Effector CD4-positive, alpha-beta T cell (primary cell): ENCODE results near the gene SDK2.

Source experiments
- DNase-seq: peaks from one replicate; pipeline ENCODE4 v3.0.0-alpha.2; 2020

The SDK2 gene

DNA sequence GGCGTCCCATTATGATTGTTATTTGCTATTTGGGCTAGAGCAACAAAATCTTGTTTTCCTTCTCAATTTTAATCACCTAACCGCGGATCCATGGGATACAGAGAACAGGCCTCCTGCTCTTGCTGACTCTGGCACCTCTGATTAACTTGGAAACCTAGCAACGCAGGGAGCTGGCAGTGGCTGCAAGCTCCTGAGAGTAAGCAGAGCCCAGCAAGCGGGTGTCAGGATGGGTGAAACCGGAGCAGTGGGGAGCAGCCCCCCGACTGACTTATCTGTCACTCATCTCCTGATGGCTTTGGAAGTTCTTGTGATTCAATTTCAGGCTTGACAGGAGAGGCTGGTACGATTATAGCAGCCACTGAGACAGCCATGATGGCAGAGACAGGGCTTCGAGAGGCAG is 286.9 kb downstream of the SDK2 start:
- no peak for DNase-seq

DNA sequence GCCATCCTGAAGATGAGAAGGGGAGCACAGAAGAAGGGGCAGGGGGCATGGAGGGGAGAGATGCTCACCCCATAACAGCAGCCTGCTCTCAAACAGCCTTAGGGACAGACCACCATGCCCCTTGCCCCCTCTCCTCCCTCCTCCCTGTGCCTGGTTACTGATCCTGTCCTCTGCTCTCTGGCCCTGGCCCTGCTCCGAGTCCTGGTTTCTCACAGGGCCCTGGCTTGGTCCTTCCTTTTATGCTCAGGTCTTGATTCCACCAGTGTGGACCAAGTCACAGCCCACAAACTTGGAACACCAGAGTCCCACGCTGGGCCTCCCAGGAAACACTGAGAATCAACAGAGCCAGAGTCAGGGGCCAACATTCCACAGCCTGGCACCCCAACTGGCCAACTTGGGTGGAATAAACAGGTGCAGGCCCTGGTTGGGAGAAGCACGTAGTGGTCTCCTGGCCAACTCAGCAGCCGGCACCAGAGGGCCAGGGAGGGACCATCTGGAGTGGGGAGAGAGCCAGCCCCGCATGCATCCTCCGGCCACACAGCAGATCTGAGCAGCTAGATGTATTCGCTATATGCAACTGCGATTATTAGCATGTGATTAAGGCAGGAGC is 287.6 kb downstream of the SDK2 start:
- no peak for DNase-seq

DNA sequence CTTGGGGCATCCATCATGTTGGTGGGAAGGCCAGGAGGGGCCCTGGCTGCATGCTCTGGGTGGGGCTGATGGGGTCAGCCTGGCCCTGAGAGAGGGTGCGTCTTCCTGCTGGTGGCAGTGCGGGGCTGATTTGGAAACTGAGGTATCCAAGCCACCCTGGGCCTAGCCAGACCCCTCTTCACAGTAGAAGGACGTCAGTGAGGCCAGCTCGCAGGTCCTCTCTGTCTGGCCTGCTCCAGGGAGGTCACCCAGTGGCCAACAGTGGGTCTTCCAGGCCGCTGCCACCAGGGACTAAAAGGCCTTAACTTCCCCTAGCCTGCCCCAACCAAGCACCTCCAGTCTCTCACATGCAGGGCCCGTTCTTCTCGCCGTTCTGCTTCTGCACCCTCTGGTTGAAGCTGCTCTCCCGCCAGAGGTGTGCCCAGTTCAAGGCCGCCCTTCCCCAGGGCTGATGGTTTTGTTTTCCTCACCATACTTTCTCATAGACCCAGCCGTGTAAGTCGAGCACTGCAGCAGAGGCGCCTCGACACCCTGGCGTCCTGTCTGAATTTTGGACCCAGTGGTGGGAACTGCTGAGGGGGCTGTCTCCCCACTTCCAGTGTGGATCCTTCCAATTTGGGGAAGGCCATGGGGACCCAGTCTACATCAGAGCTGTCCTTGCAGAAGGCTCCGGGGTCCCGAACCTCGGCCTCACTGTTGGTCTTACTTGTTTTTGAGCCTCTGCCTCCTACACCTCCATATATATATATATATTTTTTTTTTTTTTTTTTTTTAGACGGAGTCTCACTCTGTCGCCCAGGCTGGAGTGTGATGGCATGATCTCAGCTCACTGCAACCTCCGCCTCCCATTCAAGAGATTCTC is 289.6 kb downstream of the SDK2 start:
- no peak for DNase-seq

DNA sequence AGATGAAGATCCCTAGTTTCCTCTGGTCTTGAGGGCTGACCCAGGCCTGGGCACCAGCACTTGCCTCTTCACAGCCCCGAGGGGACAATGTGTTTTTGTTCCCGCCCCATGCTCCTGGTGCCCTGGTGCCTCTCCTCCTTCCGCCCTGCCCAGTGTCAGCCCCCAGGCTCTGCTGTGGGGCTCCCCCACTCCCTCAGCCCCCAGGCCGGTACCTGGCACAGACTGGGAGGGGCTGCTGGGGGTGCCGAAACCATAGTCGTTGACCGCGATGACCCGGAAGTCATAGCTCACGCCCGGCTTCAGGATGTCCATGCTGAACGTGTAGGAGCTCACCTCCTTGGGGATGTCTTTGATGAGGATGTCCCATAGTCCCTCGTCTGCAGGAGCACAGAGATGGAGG is 292.0 kb downstream of the SDK2 start:
- no peak for DNase-seq

DNA sequence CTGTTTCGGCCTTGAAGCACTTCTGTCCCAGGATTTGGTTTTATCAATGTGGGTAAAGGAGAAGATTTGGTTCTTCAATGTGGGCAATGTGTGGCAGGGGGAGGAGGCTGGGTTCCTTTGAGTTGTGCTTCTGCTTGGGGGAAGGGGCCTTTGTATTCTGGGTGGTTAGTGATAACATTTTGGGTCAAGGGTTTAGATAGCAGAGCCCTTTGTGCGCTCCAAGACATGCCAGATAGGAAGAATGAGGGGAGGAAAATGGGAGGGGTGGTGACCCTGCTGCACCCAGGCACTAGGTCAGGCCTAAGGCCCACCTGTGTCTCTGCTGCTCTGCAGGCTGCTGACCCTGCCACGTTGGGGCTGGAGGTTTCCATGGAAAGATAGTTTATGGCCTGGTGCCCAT is 292.5 kb downstream of the SDK2 start:
- no peak for DNase-seq

DNA sequence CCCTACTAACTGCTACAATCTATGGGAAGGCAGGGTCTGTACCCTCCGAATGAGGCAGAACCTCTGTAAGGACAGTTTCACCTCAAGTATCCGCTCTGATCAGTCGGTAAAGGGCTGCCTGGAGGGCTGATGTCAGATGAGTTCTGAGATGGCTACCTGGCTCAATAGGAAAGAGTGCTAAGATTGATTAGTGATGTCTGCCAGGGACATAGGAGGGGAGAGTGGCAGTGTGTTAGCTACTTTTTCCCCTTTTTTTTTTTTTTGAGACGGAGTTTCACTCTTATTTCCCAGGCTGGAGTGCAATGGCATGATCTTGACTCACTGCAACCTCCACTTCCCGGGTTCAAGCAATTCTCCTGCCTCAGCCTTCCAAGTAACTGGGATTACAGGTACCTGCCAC is 293.4 kb downstream of the SDK2 start:
- DNase-seq = no peak

DNA sequence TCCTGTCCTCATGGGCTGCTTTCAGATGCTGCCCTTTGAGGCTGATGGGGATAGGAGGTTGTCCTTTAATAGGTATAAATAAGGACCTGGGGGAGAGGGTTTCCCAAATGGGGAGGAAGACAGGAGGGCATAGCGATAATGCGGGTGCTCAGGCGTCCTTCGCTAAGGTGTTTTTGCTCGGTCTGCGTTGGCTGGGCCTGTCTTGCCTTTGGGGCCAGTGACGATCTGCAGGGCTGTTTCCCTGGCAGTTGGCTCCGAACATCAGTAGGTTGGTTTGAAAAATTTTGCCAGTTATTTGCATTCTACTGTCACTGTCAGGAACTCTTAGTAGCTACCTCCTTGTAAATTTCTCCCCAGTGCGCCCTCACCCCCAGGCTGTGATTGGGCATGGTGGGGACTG is 294.6 kb downstream of the SDK2 start:
- DNase-seq = no peak

DNA sequence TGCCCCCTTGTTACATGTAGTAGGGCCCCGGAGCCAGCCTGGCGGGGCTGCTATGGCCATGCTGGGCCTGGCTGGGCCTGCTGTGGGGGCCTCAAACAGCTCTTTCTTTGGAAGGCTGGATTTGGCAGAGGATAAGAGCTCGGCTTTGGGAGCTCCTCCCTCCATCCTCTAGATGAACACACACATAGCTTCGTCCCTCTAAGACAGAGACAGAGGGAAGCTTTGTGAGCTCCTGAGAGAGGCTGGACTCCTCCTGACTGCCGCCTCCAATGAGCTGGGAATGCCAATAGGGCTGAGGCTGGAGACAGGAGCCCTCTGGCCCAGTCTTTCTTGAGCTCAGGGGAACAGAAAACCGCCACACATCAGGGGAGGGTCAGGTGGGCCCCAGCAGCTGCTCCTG is 295.1 kb downstream of the SDK2 start:
- DNase-seq = no peak

DNA sequence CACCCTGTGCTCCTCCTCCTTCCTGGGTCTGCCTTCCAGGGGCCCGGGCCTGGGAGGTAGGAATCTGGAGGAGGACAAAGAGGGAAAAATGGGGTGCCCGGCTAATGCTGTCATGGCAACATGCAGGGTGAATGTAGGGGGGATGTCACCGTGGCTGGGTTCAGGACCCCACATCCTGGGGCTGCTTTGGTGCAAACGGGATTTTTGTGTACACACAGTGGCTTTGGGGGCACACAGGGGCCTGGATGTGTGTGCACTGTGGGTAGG is 295.5 kb downstream of the SDK2 start:
- no peak for DNase-seq

DNA sequence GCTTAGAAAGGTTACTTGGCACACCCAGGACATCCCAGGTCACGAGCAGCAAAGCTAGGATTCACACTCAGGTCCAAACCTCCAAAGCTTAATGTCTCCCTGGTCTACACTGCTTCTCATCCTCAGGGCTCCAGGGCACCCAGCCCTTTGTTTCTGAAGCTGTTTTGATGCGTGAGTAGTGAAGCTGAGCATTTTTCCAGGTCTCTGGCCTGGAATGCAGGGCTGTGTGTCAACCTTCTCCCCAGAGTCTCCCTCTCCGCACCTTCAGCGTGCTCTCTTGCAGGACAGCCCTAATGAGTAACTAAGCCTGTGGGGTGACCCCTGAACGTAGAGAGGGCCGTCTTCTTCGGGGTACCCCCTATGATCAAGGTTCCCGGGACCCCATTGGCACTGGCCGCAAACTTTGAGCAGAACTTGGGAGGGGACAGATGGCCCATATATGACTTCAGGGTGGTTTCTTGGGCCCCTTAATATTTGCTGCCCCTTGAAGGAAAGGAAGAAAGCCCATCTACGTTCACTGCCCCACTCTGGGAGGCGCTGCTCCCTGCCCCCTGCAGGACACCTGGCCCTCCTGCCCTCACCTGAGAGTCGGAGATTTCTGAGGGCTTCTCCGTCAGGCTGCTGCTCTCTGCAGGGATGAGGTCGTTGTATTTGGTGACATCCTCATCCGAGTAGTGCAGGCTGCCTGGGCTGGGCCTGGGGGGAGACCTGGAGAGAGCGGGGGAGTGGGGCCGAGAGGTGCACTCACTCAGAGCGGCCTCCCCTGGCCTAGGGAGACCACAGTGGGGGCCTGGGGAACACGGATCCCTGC is 296.0 kb downstream of the SDK2 start:
- DNase-seq = no peak

DNA sequence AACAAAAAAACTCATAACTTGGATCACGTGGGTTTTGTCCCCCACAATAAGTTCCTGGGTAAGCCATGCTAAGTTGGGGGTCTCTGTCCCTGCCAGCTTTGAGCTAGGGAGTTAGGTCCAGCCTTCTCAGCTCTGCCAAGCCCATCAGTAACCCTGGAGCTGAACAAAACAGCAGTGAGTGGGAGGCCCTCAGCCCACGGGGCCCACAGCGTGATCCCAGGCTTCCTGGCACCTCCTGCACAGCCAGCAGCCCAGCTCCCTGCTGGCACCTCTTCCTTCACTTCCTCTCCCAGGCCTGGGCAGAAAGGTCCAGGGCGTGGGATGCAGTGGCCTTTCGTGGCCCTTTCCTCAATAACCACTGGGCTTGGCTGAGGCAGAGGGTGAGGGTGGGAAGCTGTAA is 296.9 kb downstream of the SDK2 start:
- no peak for DNase-seq

DNA sequence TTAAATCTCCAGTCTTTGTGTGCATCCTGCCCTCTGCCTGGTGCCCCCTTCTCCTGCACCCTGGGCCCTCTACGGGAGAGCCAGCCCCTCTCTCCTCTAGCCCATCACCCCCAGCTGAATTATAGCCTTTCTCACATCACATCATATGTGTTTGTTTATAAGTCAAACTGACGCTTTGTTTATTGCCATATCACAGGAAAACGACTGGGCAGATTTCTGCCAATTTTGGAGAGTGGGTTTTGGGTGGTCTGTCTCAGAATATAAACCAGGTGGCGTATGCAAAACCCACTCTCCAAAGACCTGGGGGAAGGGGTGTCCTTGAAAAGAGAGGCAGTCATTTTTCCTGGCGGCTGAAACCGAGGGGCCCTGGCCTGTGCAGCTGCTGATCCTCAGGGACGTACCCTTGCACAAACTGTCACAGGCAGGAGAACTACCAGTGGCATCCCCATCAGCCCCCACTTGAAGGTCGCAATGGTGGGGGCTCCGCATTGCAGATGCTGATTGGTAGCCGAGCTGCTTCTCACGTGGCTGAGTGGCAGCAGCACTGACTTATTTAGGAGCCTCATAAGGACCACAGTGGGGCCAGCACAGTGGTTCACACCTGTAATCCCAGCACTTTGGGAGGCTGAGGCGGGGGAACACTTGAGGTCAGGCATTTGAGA is 297.6 kb downstream of the SDK2 start:
- DNase-seq = no peak

DNA sequence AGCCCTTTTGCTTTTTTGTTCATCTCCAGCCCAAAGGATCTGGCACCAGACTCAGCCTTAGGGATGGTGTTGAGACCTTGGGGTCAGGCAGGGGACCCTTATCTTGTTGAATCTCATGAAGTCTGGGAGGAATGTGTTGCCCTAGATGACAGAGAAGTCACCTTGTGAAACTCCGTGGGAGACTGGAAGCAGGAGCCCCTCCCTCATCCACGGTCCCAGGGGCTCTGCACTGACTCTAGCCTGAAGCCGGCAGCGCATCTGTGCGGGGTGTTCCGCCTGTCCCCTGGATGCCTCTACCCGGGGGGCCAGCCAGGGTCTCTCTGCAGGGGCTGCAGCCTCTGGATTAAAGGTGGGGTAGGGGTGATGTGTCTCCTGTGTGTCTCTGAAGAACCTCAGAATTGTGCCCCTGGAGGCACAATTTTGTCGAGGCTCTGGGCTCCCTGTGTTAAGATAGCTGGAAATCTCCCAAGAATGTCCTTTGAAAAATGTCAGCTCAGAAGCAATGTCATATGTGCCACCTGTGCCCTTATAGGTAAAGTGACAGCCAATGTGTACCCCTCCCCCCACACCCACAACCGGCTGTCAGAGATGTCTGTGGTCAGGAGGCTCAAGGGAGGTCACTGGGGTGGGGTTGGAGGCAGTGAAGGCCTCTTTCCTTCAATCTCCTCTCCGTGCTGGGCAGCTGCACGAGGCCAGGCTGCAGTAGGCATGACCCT is 300.3 kb downstream of the SDK2 start:
- DNase-seq = no peak

DNA sequence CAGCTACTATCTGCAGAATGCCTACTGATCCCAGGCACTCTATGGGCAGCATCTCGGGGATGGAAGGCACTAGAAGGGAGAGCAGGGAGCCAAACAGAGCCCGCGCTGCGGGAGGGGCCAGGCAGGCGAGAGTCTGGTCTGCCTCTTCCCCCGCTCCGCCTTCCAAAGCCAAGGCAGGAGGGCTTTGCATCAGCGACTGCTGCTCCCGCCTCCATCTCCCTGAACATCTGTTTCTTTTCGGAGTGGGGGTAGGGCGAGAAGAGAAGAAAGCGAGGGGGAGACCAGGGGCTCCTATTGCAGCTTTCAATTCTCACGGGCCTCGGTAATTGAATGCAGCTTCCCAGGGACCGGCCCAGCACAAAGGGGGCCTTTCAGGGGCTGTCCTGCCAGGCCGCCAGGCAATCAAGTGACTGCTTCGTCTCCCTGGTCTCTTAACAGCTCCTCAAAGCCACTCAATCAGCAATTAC is 301.0 kb downstream of the SDK2 start:
- DNase-seq = no peak

DNA sequence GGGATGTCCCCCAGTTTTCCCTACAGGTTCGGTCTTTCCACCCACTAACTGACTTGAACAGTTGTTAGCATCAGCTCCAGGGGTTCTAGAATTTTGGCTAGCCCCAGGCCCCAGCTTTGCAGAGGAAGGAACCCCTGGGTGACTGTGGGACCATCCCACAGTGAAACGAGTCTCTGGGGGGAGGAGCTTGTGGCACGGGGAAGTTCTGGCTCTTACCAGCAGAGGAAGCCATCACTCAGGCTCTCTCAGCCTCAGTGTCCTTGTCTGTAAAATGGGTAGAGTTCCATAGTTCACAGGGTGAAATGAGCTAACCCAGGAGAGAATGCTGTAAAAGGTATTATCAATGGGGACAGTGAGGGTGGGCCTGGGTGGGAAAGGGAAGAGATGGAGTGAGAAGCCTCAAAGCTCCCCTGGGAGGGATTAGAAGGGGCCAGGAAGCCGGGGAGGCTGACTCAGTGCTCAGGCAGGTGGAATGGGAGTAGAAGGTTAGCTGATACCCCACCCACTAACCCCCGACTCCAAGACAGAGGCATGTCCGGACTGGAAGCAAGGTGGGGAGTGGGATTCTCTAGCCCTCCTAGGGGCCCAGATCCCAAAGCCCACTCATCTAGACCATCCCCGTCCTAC is 301.6 kb downstream of the SDK2 start:
- DNase-seq = no peak

DNA sequence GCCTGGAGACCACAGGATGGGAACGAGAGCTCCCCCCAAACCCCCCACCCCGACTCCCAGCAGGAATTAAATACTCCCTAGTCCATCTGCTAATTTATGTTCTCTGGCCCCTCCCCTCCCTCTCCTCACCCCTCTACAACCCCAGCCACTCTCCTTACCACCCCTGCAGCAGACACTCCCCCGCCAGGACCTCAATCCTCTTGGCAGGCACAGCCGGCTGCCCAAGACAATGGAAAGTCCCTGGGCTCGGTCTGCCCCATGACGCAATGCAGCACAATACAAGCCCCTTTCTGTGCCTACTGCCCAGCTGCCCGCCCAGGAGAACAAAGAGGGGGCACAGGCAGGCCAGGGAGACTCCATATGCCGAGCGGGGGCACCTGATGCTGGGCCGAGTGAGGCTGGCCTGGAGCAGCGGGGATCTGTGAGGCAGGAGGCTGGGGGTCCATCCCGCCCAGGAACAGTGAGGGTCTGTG is 302.2 kb downstream of the SDK2 start:
- DNase-seq = no peak

DNA sequence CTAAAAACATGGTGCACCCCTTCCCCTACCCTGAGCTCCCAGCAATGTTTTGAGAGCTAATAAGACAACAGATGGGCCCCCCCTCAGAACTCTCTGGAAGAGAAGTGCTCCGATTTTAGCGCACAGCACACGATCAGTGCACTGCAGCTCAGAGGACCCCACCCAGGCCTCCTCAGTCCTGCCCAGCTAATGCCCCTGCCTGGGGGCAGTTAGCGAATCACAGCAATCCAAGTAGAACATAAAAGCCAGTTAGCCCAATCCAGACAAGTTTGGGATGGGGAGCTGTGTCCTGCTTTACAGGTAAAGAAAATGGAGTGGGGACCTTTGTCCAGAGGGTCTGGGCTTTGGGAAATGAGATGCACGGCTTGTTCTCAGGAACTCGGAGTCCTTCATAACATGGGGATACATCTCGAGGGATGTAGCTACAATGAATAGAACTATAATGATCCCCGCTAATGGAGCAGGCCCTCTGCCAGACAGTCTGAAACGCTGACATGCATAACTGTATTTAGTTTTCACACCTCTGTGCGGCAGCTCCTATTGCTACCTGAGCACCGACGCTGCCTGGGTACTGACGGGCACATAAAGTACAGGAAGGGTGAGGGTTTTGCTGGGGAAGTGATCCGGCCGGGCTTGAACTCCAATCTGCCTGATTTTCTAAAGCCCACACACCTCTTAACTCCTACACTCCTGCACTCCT is 302.7 kb downstream of the SDK2 start:
- DNase-seq = no peak

DNA sequence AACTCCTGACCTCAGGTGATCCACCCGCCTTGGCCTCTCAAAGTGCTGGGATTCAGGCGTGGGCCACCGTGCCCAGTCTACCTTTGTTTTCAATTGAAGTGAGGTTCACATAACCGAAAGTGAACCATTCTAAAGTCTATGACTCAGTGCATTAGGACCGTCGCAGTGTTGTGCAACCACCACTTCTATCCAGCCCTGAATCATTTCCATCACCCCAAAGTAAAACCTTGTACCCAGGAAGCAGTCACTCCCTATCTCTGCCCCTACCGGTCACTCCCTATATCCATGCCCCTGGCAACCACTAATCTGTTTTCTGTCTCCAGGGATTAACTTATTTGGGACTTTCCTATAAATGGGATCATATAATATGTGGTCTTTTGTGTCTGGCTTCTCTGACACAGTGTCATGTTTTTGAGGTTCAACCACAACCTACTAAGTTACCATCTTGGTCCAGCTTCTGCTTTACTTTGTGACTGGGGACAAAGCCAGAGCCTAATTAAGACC is 304.1 kb downstream of the SDK2 start:
- DNase-seq = no peak

DNA sequence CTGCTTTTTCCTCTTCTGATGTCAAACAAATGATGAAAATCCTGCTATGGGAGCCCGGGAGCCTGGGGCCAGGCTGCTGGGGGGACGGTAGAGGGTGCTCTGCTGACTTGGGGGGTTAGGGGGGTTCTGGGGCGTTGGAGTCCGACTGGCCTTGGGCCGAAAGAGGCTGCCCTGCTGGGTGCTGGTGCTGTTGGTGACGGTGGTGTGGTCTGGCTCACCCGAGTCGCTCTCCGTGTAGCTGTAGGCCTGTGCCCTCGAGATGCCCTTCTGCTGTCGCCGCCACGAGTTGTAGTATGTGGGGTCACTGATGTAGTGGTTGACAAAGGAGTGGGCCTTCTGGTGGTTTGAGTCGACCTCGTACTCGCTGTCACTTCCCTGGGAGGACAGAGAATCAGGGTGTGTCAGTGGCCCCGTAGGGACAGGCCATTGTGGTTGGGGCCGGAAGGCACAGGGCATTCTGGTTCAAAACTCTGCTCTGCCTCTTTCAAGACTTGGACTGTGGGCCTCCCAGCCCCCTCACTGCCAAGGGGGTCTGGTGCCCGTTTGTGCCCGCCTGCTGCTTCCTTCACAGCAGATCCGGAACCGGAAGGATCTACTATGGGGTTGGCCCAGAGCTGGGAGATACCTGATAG is 305.6 kb downstream of the SDK2 start:
- no peak for DNase-seq

DNA sequence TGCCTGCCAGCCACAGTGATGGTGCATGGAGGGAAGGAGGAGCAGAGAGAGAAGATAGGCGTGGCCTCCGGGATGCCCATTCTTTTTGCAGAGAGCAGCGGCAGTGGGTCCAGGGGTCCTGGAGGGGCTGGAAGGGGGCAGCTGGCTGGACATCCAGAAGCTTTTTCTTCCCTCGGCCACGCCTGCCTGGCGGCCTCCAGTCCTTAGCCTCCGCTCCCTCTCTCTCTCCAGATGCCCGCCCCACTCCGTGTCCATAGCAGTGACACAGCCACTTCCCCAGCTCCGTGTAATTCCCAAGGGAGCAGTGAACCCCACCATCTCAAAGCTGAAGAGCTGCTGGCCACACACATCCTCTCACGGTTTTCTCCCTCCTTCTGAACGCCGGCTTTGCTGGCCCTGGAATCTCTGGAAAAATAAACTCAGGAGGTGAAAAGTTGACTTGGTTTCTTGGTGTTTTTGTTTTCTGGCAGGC is 306.2 kb downstream of the SDK2 start:
- no peak for DNase-seq

DNA sequence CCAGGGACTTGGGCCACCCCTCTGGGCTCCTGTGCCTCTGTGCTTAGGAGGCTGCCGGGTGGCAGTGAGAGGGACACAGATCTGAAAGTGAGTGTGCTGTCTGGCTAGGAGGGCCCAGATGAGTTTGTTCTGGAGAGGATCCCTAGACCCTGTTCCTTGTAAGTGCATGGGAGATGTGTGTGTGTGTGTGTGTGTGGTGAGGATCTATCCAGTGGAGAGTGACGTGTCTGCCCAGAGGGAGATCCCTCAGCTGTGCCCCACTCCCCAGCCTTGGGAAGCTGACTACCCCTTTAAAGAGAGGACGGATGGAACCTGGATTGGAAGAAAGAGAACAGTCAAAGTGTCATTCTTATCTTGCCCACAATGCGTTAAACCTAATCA is 306.9 kb downstream of the SDK2 start:
- DNase-seq = no peak
